Endothelial cell of umbilical vein (primary cell): ENCODE measurements around the gene RAD51B. TPM values are rescaled to one million over a fixed set of nuclear protein-coding genes. Genes with fewer than 3 reads are reported as not detected.

ENCODE experiments used
- BruUV-seq: library from RNA; stranded (reverse); fragments of 400-500 nt; replicated peaks from 2 replicates; lab custom pipeline; 2021; lab: Mats Ljungman, UMichigan
- CTCF ChIA-PET: fragments of 300-600, 350-600 bp; sonication (Branson Sonifier 250); formaldehyde crosslinking; loops from one replicate; lab custom pipeline; 2021; ENCODE audit warnings: antibody characterized with exemption, inconsistent platforms; lab: Charles Lee
- POLR2A ChIA-PET: fragments of 300-600, 350-600 bp; sonication (Branson Sonifier 250); formaldehyde crosslinking; loops from one replicate; lab custom pipeline; 2021; ENCODE audit warnings: antibody characterized with exemption, inconsistent platforms; lab: Charles Lee
- DNase-seq: peaks from one replicate; pipeline ENCODE4 v3.0.0-alpha.2; 2011; ENCODE audit warnings: low read depth, low spot score
- FAIRE-seq: peaks from 2 replicates; lab custom pipeline; 2011; peaks lifted over from hg19 to GRCh38; lab: Jason Lieb, UNC
- H2AFZ ChIP-seq: 2 replicates; pipeline ENCODE4 v1.6.0; 2012; ENCODE audit warnings: low read depth, low read length, control low read depth, inconsistent platforms
- H3K27ac ChIP-seq: 2 replicates; pipeline ENCODE4 v1.5.1; 2011; ENCODE audit warnings: low read depth, mild to moderate bottlenecking, control low read depth, low read length, moderate library complexity; ENCODE audit not compliant: insufficient read depth
- H3K27me3 ChIP-seq, 2 experiments: 2 replicates each; pipeline versions ENCODE4 v1.6.0 to v1.6.1; 2011; ENCODE audit warnings: low read length in 2 of 2, mixed read lengths in 1 of 2; ENCODE audit not compliant: control insufficient read depth in 2 of 2, insufficient read depth in 2 of 2
- H3K36me3 ChIP-seq, 2 experiments: 2 replicates in 1 of 2; 3 replicates in 1 of 2; pipeline ENCODE4 v1.5.1; 2011; ENCODE audit warnings: low read length in 2 of 2, mild to moderate bottlenecking in 1 of 2, moderate library complexity in 1 of 2; ENCODE audit not compliant: control insufficient read depth in 2 of 2, insufficient read depth in 2 of 2; ENCODE audit errors: extremely low read depth in 1 of 2
- H3K4me1 ChIP-seq: 3 replicates; pipeline ENCODE4 v1.5.1; 2011; ENCODE audit warnings: mild to moderate bottlenecking, low read length; ENCODE audit not compliant: control insufficient read depth, insufficient read depth; ENCODE audit errors: extremely low read depth
- H3K4me2 ChIP-seq: 2 replicates; pipeline ENCODE4 v1.6.1; 2011; ENCODE audit warnings: low read length, control low read depth, mixed read lengths; ENCODE audit not compliant: insufficient read depth
- H3K4me3 ChIP-seq, 3 experiments: fragments of 200-600 bp in 1 of 3; sonication (generic), shearing (Covaris generic) in 1 of 3; replicated peaks in 1 of 3; 2 replicates each; pipeline ENCODE4 v1.5.1; 2011 to 2016; ENCODE audit warnings: control low read depth in 3 of 3, low read length in 3 of 3, mild to moderate bottlenecking in 2 of 3, inconsistent platforms in 1 of 3, low read depth in 1 of 3, moderate library complexity in 1 of 3; ENCODE audit not compliant: insufficient read depth in 1 of 3
- H3K79me2 ChIP-seq: 2 replicates; pipeline ENCODE4 v1.6.0; 2012; ENCODE audit warnings: low read length, inconsistent platforms; ENCODE audit not compliant: control insufficient read depth, insufficient read depth
- H3K9ac ChIP-seq: replicated peaks from 2 replicates; pipeline ENCODE3; 2011; ENCODE audit warnings: low read length, control low read depth; ENCODE audit not compliant: insufficient read depth; ENCODE audit errors: extremely low read depth
- H3K9me1 ChIP-seq: replicated peaks from 3 replicates; pipeline ENCODE4 v1.6.0; 2011; ENCODE audit warnings: mild to moderate bottlenecking, low read length; ENCODE audit not compliant: control insufficient read depth, insufficient read depth; ENCODE audit errors: extremely low read depth
- H3K9me3 ChIP-seq: replicated peaks from 2 replicates; pipeline ENCODE4 v1.5.1; 2012; ENCODE audit warnings: low read length, inconsistent platforms; ENCODE audit not compliant: control insufficient read depth, insufficient read depth
- H4K20me1 ChIP-seq: replicated peaks from 2 replicates; pipeline ENCODE3; 2011; ENCODE audit warnings: mild to moderate bottlenecking, low read length; ENCODE audit not compliant: control insufficient read depth, insufficient read depth; ENCODE audit errors: extremely low read depth
- EZH2 ChIP-seq: IDR thresholded peaks from 2 replicates; pipeline ENCODE4 v1.6.1; 2012; ENCODE audit warnings: borderline replicate concordance, low read depth, mild to moderate bottlenecking, moderate library complexity, low read length, inconsistent platforms; ENCODE audit not compliant: severe bottlenecking
- FOS ChIP-seq: IDR thresholded peaks from 2 replicates; pipeline ENCODE4 v1.6.1; 2011; ENCODE audit warnings: mild to moderate bottlenecking, low read length, moderate library complexity, borderline replicate concordance; ENCODE audit not compliant: insufficient read depth
- GATA2 ChIP-seq: IDR thresholded peaks from 2 replicates; pipeline ENCODE4 v1.7.0; 2011; ENCODE audit warnings: low read depth, mild to moderate bottlenecking, moderate library complexity, mixed read lengths, low read length; ENCODE audit not compliant: insufficient read length, insufficient read depth
- JUN ChIP-seq: IDR thresholded peaks from 2 replicates; pipeline ENCODE4 v1.6.1; 2011; ENCODE audit warnings: borderline replicate concordance, low read depth; ENCODE audit not compliant: insufficient read length, insufficient read depth
- MYC ChIP-seq: IDR thresholded peaks from one replicate; pipeline ENCODE4 v1.6.1; 2011; ENCODE audit warnings: mild to moderate bottlenecking, low read depth, low read length
- POLR2A ChIP-seq: IDR thresholded peaks from 2 replicates; pipeline ENCODE4 v1.6.1; 2012; ENCODE audit warnings: low read depth, mild to moderate bottlenecking, control low read depth, low read length
- POLR2AphosphoS5 ChIP-seq: IDR thresholded peaks from 2 replicates; pipeline ENCODE4 v1.6.1; 2012; ENCODE audit warnings: low read depth, mild to moderate bottlenecking, control low read depth, low read length, moderate library complexity; ENCODE audit not compliant: insufficient read depth
- dilution Hi-C: fragments of 300-500 bp; cut with MboI; formaldehyde crosslinking; loops from one replicate; pipeline ENCODE4 v1.15.0; 2019; ENCODE audit warnings: low sequenced_read_pairs; ENCODE audit not compliant: extremely low pct_ligation_motif_present
- intact Hi-C: fragments of 100-400 bp; cut with micrococcal nuclease; formaldehyde crosslinking; loops from one replicate; pipeline ENCODE4 v1.10.0; 2022
- polyA plus RNA-seq, 4 experiments: library from polyadenylated mRNA; depleted of rRNA in 3 of 4; stranded (reverse) in 3 of 4; unstranded in 1 of 4; fragments of >200 nt; gene quantifications; 2 replicates each; pipeline versions ENCODE4 v1.2.1 to v1.2.3, GENCODE V29; 2011 to 2012; ENCODE audit warnings: missing spikeins in 1 of 4
- total RNA-seq: library from RNA; stranded (reverse); gene quantifications from 2 replicates; pipeline ENCODE4 v1.2.3, GENCODE V29; 2021
- TF ChIP-seq, protein P1 (sequence below), 2 donors: IDR thresholded peaks; 1 replicate in 1 of 2; 2 replicates in 1 of 2; pipeline ENCODE4 v1.5.1; 2011; ENCODE audit warnings: low read length in 2 of 2, mild to moderate bottlenecking in 2 of 2, moderate library complexity in 2 of 2, control low read depth in 1 of 2, inconsistent platforms in 1 of 2, low read depth in 1 of 2; ENCODE audit not compliant: insufficient read depth in 1 of 2; ENCODE audit errors: extremely low read depth in 1 of 2
- TF ChIP-seq, protein P2 (sequence below): IDR thresholded peaks from 2 replicates; pipeline ENCODE4 v1.6.1; 2011; ENCODE audit not compliant: insufficient read depth, insufficient read length

Gene RAD51B
- total and polyA plus RNA-seq, 2 donors (not counting 3 experiments of a cell fraction or from before 2014, with no cell fraction given), result 3.9 to 19.0 TPM

DNA sequence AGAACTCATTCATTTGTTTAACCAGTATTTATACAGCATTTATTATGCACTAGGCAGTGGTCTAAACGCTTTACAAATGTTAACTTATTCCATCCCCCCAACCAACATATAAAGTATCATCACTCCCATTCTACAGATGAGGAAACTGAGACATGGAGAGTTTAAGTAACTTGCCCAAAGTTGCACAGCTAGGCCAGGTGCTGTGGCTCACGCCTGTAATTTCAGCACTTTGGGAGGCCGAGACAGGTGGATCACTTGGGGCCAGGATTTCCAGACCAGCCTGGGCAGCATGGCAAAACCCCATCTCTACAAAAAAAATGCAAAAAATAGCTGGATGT, 935.4 kb downstream of the RAD51B start:
- intact Hi-C loops, result no loop called here

More for the DNA sequence above, 935.4 kb downstream of the RAD51B start:
- H3K4me1 ChIP-seq, result peaks cover 10% of the 10 kb centered on the region
- no peak overlapping the region for H3K4me2 ChIP-seq
- H2AFZ ChIP-seq, result no peak overlapping the region
- no peaks in the 10 kb centered on the region for H3K36me3 ChIP-seq
- H3K4me3 ChIP-seq, result no peak overlapping the region
- H3K9me3 ChIP-seq, result no peaks in the 10 kb centered on the region
- BruUV-seq, result no TSS peak
- H3K79me2 ChIP-seq, result no peaks in the 10 kb centered on the region
- FAIRE-seq (no peak), DNase-seq (no peak)
- dilution Hi-C loops, result no loop called here
- H3K27me3 ChIP-seq, result no peaks in the 10 kb centered on the region
- no peaks in the 10 kb centered on the region for H3K9me1 ChIP-seq
- ChIA-PET POLR2A (no interaction called here), CTCF (no interaction called here)
- no peak overlapping the region for H3K9ac ChIP-seq
- TF ChIP-seq JUN, result no peak
- TF ChIP-seq EZH2, result no peak
- no peak for TF ChIP-seq MYC
- no peak for TF ChIP-seq GATA2
- no peak for TF ChIP-seq POLR2AphosphoS5
- TF ChIP-seq, protein P1, sequence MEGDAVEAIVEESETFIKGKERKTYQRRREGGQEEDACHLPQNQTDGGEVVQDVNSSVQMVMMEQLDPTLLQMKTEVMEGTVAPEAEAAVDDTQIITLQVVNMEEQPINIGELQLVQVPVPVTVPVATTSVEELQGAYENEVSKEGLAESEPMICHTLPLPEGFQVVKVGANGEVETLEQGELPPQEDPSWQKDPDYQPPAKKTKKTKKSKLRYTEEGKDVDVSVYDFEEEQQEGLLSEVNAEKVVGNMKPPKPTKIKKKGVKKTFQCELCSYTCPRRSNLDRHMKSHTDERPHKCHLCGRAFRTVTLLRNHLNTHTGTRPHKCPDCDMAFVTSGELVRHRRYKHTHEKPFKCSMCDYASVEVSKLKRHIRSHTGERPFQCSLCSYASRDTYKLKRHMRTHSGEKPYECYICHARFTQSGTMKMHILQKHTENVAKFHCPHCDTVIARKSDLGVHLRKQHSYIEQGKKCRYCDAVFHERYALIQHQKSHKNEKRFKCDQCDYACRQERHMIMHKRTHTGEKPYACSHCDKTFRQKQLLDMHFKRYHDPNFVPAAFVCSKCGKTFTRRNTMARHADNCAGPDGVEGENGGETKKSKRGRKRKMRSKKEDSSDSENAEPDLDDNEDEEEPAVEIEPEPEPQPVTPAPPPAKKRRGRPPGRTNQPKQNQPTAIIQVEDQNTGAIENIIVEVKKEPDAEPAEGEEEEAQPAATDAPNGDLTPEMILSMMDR (IDR thresholded peaks at IDR 0.05; ENCODE audit: extremely low read depth in 1 of 2, insufficient read depth in 1 of 2, low read depth in 1 of 2, low read length in 2 of 2), result no peak
- TF ChIP-seq, protein P2, sequence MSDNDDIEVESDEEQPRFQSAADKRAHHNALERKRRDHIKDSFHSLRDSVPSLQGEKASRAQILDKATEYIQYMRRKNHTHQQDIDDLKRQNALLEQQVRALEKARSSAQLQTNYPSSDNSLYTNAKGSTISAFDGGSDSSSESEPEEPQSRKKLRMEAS, result no peak
- TF ChIP-seq POLR2A, result no peak
- TF ChIP-seq FOS, result no peak
- H3K27ac ChIP-seq, result no peak overlapping the region
- H4K20me1 ChIP-seq, result no peaks in the 10 kb centered on the region
